ENCODE results near the gene CRTC1.

GRCh38 chr19:18710186-18710585 is 26.7 kb downstream of the CRTC1 start:
- TF ChIP-seq, protein P1, sequence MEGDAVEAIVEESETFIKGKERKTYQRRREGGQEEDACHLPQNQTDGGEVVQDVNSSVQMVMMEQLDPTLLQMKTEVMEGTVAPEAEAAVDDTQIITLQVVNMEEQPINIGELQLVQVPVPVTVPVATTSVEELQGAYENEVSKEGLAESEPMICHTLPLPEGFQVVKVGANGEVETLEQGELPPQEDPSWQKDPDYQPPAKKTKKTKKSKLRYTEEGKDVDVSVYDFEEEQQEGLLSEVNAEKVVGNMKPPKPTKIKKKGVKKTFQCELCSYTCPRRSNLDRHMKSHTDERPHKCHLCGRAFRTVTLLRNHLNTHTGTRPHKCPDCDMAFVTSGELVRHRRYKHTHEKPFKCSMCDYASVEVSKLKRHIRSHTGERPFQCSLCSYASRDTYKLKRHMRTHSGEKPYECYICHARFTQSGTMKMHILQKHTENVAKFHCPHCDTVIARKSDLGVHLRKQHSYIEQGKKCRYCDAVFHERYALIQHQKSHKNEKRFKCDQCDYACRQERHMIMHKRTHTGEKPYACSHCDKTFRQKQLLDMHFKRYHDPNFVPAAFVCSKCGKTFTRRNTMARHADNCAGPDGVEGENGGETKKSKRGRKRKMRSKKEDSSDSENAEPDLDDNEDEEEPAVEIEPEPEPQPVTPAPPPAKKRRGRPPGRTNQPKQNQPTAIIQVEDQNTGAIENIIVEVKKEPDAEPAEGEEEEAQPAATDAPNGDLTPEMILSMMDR (IDR thresholded peaks at IDR 0.05) = no peak
- TF ChIP-seq POLR2A (IDR thresholded peaks at IDR 0.05) = no peak
